Skin of body (tissue), 2 donors: ENCODE measurements around the gene GALNT16. TPM values are rescaled to one million over a fixed set of nuclear protein-coding genes. Genes with fewer than 3 reads are reported as not detected.
"Not testable (repeated sequence)": the region's sequence is repeated elsewhere in the genome, so short reads cannot be mapped to it uniquely, and the experiment has no call there.

Experiments
- DNase-seq: peaks from one replicate; lab custom pipeline; 2025; lab: John Stamatoyannopoulos, UW
- total RNA-seq: library from RNA; depleted of rRNA; stranded (reverse); fragments of >200 nt; gene quantifications from one replicate; pipeline ENCODE4 v1.2.3, GENCODE V29; 2014

The GALNT16 gene
- total RNA-seq, 1 donor from 2014 or later = 18.1 TPM

GRCh38 chr14:69360438-69361108, 100.6 kb downstream of the GALNT16 start:
- DNase-seq = no peak

DNA sequence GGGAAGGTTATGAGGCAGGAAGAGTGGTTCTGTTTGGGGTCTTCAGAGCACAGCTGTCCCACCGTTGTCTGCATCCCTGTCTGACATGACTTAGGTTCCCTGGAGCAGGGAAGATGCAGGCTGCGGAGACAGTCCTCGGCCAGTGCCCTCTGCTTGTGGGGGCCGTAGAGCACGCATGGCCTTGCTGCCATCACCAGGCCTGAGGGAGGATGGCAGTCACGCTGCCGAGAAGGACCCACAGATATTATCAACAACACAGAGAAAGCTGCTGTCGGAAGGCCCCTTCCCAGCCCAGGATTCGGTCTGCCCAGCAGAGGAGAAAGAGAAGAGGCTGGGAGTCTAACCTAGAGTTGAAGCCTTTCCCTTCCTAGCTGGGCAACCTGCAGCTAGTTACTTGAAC, 103.1 kb downstream of the GALNT16 start:
- DNase-seq = no peak

DNA sequence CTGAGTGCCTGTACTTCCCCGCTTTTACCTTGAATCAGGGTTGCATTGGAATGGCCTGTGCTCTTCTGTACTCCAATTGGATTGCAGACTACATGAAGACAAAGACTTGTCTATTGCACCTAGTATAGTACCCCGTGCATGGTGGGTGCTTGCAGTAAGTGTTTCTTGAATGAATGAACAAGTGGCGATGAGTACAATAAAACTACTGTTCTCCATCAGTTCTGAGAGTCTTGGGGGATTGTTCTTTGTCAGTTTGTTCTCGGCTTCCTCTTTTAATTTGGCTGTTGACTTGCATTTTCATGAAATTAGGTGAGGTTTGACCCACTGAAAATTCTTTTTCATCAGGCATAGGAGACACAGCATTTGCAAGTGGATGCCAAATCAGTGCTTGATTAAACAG, 104.0 kb downstream of the GALNT16 start:
- no peak for DNase-seq

- DNase-seq = no peak
Measured at GRCh38 chr14:69364378-69364777, 104.4 kb downstream of the GALNT16 start.

GRCh38 chr14:69366069-69366468, 106.1 kb downstream of the GALNT16 start:
- no peak for DNase-seq

DNA sequence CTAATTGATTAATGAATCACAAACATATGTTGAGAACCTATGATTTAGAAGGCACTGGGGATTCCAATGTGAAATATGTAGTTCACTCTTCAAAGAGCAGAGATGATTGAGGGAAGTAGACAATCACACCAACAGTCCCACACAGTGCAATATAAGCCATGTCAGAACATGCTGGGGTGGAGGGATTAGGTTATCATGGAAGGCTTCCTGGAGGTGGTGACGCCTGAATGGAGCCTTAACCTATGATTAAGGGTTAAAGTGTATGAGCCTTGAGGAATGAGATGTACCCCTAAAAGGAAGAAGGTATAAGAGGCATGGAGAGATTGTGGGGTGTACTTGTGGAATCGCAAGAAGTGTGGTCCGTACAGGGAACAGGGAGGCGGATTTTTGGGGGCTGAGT, 106.8 kb downstream of the GALNT16 start:
- DNase-seq = no peak

GRCh38 chr14:69368381-69368780, 108.4 kb downstream of the GALNT16 start:
- no peak for DNase-seq

DNA sequence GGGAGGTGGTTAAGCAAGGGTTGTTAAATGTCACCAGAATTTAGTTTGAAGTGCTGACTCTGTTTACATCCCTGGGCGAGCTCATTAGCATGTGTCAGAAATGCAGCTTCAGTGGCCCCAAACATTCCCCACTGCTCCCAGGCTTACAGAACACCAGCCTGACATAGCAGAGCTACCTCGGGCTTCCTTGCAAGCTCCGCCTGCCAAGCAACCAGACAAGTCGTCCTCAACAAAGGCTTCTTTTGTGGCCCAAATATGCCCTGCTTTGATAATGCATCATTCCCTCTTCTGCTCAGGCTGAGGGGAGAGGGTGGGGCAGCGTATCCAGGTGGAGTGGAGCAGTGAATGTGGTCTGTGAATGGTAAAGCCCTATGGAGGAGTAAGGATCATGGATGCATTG, 110.1 kb downstream of the GALNT16 start:
- DNase-seq = no peak

GRCh38 chr14:69372146-69372545, 112.2 kb downstream of the GALNT16 start:
- DNase-seq = no peak

DNA sequence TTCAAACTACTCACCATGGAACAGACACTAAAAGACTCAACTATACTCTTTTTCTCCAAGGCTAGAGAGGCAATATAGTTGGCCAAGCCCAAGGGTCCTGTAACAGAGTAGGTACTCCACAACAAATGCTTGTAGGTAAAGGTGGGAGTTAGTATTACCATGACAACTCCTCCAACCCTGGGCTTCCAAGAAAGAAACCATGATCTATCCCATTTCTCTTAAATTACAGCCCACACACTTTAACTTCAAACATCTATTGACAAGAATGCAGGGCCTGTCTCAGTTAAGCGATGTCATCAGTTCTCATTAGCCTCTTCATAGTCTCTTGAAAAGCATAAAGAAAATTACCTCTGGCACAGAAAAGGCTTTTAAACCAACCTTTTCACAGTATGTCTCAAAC, 113.1 kb downstream of the GALNT16 start:
- DNase-seq = no peak

DNA sequence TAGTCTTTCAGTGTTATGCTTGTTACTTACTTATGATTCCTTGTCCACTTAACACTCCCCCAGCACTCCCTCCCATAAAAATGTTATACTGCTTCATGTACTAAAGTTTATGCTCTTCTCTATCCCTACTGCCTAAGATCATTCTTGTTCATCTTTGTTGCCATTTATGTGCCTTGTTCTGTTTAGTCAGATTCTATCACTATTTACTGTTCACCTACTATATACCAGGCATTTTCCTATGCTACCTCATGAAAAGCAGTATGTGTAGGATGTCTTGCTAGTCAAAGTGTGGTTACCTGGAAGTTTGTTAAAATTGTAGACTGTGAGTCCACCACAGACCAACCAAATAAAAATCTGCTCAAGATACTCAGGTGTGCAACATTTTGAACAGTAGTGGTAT, 114.3 kb downstream of the GALNT16 start:
- DNase-seq = no peak

- no peak for DNase-seq
Measured at GRCh38 chr14:69375182-69375581, 115.2 kb downstream of the GALNT16 start.

- no peak for DNase-seq
Measured at GRCh38 chr14:69375722-69376121, 115.8 kb downstream of the GALNT16 start.

DNA sequence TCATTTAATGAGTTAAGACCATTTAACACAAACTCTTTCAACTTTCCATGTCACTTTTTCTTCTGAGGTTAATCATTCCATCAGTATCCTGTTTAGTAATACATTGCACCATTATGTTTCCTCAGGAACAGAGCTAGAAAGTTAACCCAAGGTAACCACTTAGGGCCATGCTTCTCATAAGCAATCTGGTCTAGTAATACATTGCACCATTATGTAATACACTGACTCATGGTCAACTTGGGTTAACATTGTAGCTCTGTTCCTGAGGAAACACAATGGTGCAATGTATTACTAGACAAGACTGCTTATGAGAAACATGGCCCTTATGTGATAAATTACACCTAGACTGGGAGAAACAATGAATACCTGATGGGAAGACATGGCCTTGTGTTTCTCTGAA, 116.5 kb downstream of the GALNT16 start:
- no peak for DNase-seq

DNA sequence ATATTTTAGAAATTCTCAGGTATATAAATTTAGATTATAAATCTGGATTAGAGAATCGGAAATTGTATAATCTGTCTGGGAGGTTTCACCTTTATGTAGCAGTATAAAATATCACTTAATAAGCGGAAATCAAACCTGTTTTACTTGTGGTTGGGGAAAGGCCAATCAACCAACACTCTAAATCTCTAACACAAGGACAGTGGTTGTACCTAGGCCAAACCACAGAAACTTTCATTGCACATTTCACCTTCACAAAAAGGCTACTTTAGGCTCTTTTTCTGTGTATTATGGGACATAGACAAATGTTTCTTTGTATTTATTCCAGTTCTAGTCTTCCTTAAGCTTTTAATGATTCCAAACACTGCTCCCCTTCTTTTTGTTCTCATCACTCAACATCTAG, 118.3 kb downstream of the GALNT16 start:
- DNase-seq = no peak

DNA sequence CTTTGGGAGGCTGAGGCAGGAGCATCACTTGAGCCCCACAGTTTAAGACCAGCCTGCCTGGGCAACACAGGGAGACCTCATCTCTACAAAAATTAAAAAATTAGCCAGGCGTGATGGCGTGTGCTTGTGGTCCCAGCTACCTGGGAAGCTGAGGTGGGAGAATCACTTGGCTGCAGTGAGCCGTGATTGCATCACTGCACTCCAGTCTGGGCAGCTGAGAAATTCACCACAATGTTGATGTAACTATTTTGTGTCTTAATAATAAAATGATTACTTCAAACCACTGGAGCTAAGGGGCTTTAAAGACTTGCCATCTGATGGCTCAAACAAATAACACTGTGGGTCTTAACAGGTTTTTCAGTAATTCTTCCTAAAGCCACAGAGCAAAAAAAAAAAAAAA, 127.4 kb downstream of the GALNT16 start:
- DNase-seq = no peak

GRCh38 chr14:69391400-69391799, 131.4 kb downstream of the GALNT16 start:
- DNase-seq = not testable (repeated sequence)

DNA sequence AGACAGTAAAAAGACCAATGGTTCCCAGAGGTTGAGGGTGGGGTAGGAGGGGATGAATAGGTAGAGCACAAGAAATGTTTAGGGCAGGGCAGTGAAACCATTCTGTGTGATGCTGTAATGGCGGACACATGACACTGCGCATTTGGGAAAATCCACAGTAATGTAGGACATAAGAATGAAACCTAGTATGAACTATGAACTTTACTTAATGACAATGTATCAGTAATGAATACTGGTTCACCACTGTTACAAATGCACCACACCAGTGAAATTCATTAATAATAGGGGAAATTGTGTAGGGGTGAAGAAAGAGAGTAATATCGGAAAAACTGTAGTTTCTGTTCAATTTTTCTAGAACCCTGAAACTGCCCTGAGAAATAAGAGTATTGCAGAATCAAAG, 132.5 kb downstream of the GALNT16 start:
- no peak for DNase-seq

GRCh38 chr14:69395929-69396328, 136.0 kb downstream of the GALNT16 start:
- DNase-seq = no peak

DNA sequence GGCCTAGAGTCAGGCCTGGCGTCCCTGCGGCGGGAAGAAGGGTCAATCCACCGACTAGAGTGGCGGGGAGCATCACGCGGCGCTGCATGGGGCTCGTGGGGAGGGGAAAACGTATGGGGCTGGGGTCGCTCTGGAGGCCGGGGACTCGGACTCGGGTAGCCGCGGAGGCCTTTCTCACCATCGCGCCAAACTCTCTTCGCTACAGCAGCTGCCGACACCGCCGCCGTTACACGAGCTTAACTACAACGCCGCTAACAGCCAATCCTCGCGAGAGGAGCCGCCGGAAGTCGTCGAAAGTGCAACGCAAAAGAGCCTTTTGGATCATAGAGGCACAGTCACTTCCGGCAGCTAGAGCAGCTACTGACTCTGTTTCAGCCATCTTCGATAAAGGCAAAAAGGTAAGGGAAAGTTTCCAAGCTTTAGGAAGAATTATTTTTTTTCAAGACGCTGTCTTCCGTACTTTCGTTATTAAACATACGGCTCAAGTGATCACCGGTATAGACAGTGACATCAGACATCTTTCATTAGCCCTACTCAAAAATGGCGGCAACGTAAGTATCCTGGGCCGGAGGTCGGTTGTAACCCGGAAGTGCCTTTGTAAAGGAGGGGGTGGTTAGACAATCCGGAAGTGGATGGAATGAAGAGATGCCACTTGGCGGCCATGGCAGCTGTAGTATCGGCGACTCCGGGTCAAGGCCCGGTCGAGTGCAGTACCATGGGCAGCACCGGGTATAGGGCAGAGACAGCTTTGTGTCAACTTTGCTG, 138.3 kb downstream of the GALNT16 start, which contains the start of the genes ERH and SLC39A9:
TSS of gene ERH (minus strand) at position 247 of the 765 bp plus-strand sequence. CDS start at position 181, 66 bp downstream.
TSS of gene SLC39A9 (plus strand) at position 640 of the 765 bp plus-strand sequence. CDS start 678 bp downstream, outside the sequence.
- DNase-seq = peak; percentile 99

- DNase-seq = no peak
Measured at GRCh38 chr14:69398818-69399210, 138.9 kb downstream of the GALNT16 start.

- DNase-seq = no peak
Measured at GRCh38 chr14:69399750-69400149, 139.8 kb downstream of the GALNT16 start.

DNA sequence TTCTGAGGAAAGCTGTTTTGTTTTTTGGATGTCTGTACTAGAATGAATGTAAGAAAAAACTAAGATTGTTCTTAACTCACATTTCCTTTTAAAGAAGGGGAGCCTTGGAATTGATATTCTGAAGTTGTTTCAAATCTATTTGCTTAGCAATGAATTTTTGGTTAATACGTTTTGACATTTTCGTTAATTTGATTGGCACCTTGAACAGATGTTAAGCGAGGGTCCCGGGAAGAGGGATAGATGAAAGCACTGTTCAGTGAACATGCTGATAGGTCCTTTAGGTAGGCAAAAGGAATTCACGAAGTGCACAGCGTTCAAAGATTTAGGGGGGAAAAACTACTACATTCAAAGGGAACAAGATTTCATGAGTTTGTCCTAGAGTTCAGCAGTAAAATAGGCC, 140.2 kb downstream of the GALNT16 start:
- DNase-seq = no peak
